H1 (cell line): ENCODE measurements around the gene OPHN1. TPM values are rescaled to one million over a fixed set of nuclear protein-coding genes. Genes with fewer than 3 reads are reported as not detected.

Experiments used
- RXRA ChIP-seq: IDR thresholded peaks from 2 replicates; pipeline ENCODE4 v1.6.1; 2011; ENCODE audit warnings: low read depth, mild to moderate bottlenecking, low read length, moderate library complexity; ENCODE audit not compliant: insufficient read depth
- SAP30 ChIP-seq: fragments of 300-600 bp; sonication (generic); IDR thresholded peaks from 2 replicates; pipeline ENCODE4 v1.7.1; 2012; ENCODE audit warnings: low read length, moderate library complexity, mild to moderate bottlenecking, inconsistent platforms; ENCODE audit not compliant: insufficient read depth, insufficient replicate concordance
- SIRT6 ChIP-seq: IDR thresholded peaks from one replicate; pipeline ENCODE4 v1.7.1; 2012; ENCODE audit warnings: low read length, inconsistent platforms
- polyA plus RNA-seq, 7 experiments: library from polyadenylated mRNA; depleted of rRNA in 3 of 7; stranded (reverse) in 5 of 7; unstranded in 2 of 7; fragments of >200 nt in 5 of 7; fragments of 200-250 nt in 2 of 7; gene quantifications; 1 replicate in 5 of 7; 2 replicates in 1 of 7; 4 replicates in 1 of 7; pipeline versions ENCODE4 v1.2.1 to v1.2.3, GENCODE V29; 2011 to 2013; ENCODE audit warnings: missing spikeins in 2 of 7, mixed read lengths in 2 of 7
- total RNA-seq: library from RNA; stranded (reverse); fragmentation: NEBNext Ultra II Directional; extraction: Animal tissue kit (Norgen Biotek cat#: 25700); gene quantifications from 2 replicates; pipeline ENCODE4 v1.2.1, GENCODE V29; 2021

Gene OPHN1
- total and polyA plus RNA-seq, 2 of the 8 experiments (the other 6 are each of a cell fraction or from before 2014, with no cell fraction given) = 1.2 to 3.5 TPM

DNA sequence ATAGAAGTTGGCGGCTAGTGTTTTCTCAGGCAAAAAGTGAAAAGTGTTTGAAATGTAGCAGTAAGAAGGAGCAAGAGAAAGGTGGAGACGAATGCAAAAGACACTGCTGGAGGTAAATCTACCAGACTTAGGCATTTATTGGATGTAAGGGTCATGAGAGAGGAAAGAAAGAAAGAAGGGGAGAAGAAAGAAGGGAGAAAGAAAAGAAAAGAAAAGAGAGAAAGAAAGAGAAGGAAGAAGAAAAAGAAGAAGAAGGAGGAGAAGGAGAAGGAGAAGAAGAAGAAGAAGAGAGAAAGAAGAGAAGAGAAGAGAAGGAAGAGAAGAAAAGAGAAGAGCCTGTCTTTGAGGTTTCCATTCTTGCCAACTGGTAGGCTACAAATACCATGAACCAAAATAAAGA is 31.2 kb downstream of the OPHN1 start (continued):
- TF ChIP-seq SIRT6 (no peak), SAP30 (no peak), RXRA (no peak)
- TF ChIP-seq, all 59 proteins: peak for 0
